ENCODE measurements around the gene LRRC42. TPM values are rescaled to one million over a fixed set of nuclear protein-coding genes. Genes with fewer than 3 reads are reported as not detected.

Gene LRRC42
- polyA plus RNA-seq, 2 of the 4 experiments (the other 2 are of a cell fraction): 29.7 to 35.1 TPM

GRCh38 chr1:53957194-53957818 lies 11.2 kb downstream of the LRRC42 start:
- 43% methylated on average over 3 of the region's 3 CpGs for WGBS (ENCODE audit: missing lambda C conversion rate)
- DNase-seq (ENCODE audit: low read depth in 1 of 2, low spot score in 1 of 2) (peak in 1 of 2 experiments; percentile 35), ATAC-seq (no peak; a peak in 2 of 6 replicates), FAIRE-seq (no peak)
- H3K4me2 ChIP-seq: peak overlapping the region; percentile 47
- CTCF ChIA-PET: interaction anchor here (0.6 to 6.4 kb wide), 6 partner anchors 8 to 97 kb away, joined by 3 to 53 read pairs (median 32); no protein-coding TSS in a partner anchor
- peak overlapping the region; percentile 39 to 60; a peak in 5 of 6 replicates for H3K27ac ChIP-seq
- H3K9me3 ChIP-seq: no peaks in the 10 kb centered on the region
- H3K4me1 ChIP-seq: peaks cover 17% of the 10 kb centered on the region
- POLR2A ChIA-PET: interaction anchor here (1.4 kb wide), 1 partner anchor 12 kb away, joined by 4 read pairs; the partner anchor contains the start of gene IFT25
- no peak overlapping the region for H3K4me3 ChIP-seq
- no peak for TF ChIP-seq EP300 (IDR thresholded peaks at IDR 0.05)
- TF ChIP-seq FOSB (CRISPR knock-in tag; IDR thresholded peaks at IDR 0.05): no peak
- TF ChIP-seq TFCP2L1 (CRISPR knock-in tag; IDR thresholded peaks at IDR 0.05): no peak
- no peak for TF ChIP-seq RCOR1 (IDR thresholded peaks at IDR 0.05; ENCODE audit: low read depth, low read length)
- TF ChIP-seq RFX5 (IDR thresholded peaks at IDR 0.05): no peak
- TF ChIP-seq HDAC2 (IDR thresholded peaks at IDR 0.05): no peak

DNA sequence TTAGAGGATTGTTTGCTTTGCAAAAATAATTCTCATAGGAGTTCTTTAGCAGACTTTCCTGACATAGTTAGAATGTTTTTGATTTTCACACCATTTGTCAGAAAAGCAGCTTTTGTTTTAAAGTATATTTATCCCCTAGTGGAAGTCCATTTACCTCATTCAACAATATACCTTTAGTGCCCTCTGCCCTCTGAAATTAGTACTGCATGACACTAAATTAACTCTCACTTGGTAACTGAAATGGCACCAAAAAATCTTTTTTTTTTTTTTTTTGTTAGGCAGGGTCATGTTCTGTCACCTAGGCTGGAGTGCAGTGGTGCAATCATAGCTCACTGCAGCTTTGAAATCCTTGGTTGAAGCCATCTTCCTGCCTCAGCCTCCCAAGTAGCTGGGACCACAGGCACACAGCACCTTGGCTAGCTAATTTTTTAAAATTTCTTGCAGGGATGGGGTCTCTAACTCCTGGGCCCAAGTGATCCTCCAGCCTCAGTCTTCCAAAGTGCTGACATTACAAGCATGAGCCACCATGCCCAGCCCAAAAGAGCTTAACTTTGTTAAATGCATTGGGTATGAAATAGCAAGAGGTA lies 13.6 kb downstream of the LRRC42 start:
- ChIA-PET POLR2A (interaction anchor here (0.6 to 1.7 kb wide), 2 partner anchors 14 to 948 kb away, joined by 4 to 17 read pairs; partner anchors contain the start of genes IFT25 and LRRC42), CTCF (interaction anchor here (0.6 to 6.4 kb wide), 41 partner anchors 10 to 1585 kb away, joined by 3 to 53 read pairs (median 5); partner anchors contain the start of genes IFT25, LRRC42 and TMEM59)
- Histone ChIP-seq H3K4me1 (peaks cover 17% of the 10 kb centered on the region), H3K27ac (no peak overlapping the region), H3K4me3 (no peak overlapping the region), H3K4me2 (no peak overlapping the region), H3K9me3 (no peaks in the 10 kb centered on the region)
- peak; percentile 63 to 66; a peak in 3 of 6 replicates for ATAC-seq
- TF ChIP-seq SMC3 (IDR thresholded peaks at IDR 0.05): peak; percentile 39; the same call in 2 of the 3 replicates
- TF ChIP-seq, protein P1, sequence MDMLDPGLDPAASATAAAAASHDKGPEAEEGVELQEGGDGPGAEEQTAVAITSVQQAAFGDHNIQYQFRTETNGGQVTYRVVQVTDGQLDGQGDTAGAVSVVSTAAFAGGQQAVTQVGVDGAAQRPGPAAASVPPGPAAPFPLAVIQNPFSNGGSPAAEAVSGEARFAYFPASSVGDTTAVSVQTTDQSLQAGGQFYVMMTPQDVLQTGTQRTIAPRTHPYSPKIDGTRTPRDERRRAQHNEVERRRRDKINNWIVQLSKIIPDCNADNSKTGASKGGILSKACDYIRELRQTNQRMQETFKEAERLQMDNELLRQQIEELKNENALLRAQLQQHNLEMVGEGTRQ (IDR thresholded peaks at IDR 0.05): no peak
- peak; percentile 53; the same call in 2 of the 3 replicates for TF ChIP-seq CTCF (IDR thresholded peaks at IDR 0.05)
- peak; percentile 46 to 57; a peak in 3 of 5 replicates for TF ChIP-seq RAD21 (conservative IDR thresholded peaks at IDR 0.05 in 1 of 2, IDR thresholded peaks at IDR 0.05 in 1 of 2)
- DNase-seq (ENCODE audit: low read depth in 1 of 2, low spot score in 1 of 2): peak; percentile 33 to 41
- FAIRE-seq: no peak

GRCh38 chr1:53962395-53962794 lies 16.2 kb downstream of the LRRC42 start:
- ChIA-PET POLR2A (no interaction called here), CTCF (interaction anchor here (1.2 to 6.4 kb wide), 2 partner anchors 13 to 102 kb away, joined by 8 to 45 read pairs; no protein-coding TSS in a partner anchor)
- ATAC-seq (no peak), FAIRE-seq (no peak), DNase-seq (ENCODE audit: low read depth in 1 of 2, low spot score in 1 of 2) (no peak)
- Histone ChIP-seq H3K9me3 (no peaks in the 10 kb centered on the region), H3K4me1 (peaks cover 7% of the 10 kb centered on the region), H3K27ac (no peak overlapping the region), H3K4me2 (no peak overlapping the region), H3K4me3 (no peak overlapping the region)
- TF ChIP-seq GATA3 (IDR thresholded peaks at IDR 0.05; ENCODE audit: borderline replicate concordance) (no peak), KDM5A (IDR thresholded peaks at IDR 0.05) (no peak), RAD21 (conservative IDR thresholded peaks at IDR 0.05 in 1 of 2, IDR thresholded peaks at IDR 0.05 in 1 of 2) (no peak), JUNB (IDR thresholded peaks at IDR 0.05) (no peak)
- WGBS (ENCODE audit: missing lambda C conversion rate): 97% methylated on average over 4 of the region's 4 CpGs

GRCh38 chr1:53963460-53963859 lies 17.3 kb downstream of the LRRC42 start:
- CTCF ChIA-PET: interaction anchor here (6.4 kb wide), 1 partner anchor 14 kb away, joined by 45 read pairs; no protein-coding TSS in a partner anchor
- no peak for TF ChIP-seq BCL3 (IDR thresholded peaks at IDR 0.05)
- POLR2A ChIA-PET: no interaction called here
- no peak overlapping the region for H3K4me2 ChIP-seq
- FAIRE-seq: no peak
- 91% methylated on average over 4 of the region's 4 CpGs for WGBS (ENCODE audit: missing lambda C conversion rate)
- H3K4me1 ChIP-seq: peaks cover 17% of the 10 kb centered on the region
- no peak for ATAC-seq
- H3K27ac ChIP-seq: no peak overlapping the region
- DNase-seq (ENCODE audit: low read depth in 1 of 2, low spot score in 1 of 2): no peak
- no peak overlapping the region for H3K4me3 ChIP-seq
- H3K9me3 ChIP-seq: no peaks in the 10 kb centered on the region

All from A549 (cell line).